CD4-positive, CD25-positive, alpha-beta regulatory T cell (primary cell): ENCODE measurements around the gene TTC33. TPM values are rescaled to one million over a fixed set of nuclear protein-coding genes. Genes with fewer than 3 reads are reported as not detected.

ENCODE experiments used
- ATAC-seq, 2 donors: fragments of 150-1000 bp; cut with Tn5 transposase; one replicate each; pipeline ENCODE4 v1.10.0; 2021; ENCODE audit warnings: low read depth in 2 of 2, moderate number of reproducible peaks in 2 of 2, moderate library complexity in 1 of 2
- DNase-seq, 3 donors: peaks; one replicate each; pipeline versions ENCODE4 v3.0.0 to v3.0.0-alpha.2; 2012 to 2022; ENCODE audit warnings: mixed read lengths in 1 of 3
- H3K27ac ChIP-seq: one replicate; pipeline ENCODE4 v1.7.0; 2013; ENCODE audit warnings: mild to moderate bottlenecking, low read length; ENCODE audit not compliant: insufficient read depth, poor library complexity, severe bottlenecking
- H3K27me3 ChIP-seq: one replicate; pipeline ENCODE4 v1.7.0; 2013; ENCODE audit warnings: low read length; ENCODE audit not compliant: control insufficient read depth, insufficient read depth
- H3K36me3 ChIP-seq: one replicate; pipeline ENCODE4 v1.7.0; 2013; ENCODE audit warnings: mild to moderate bottlenecking, low read length, moderate library complexity; ENCODE audit not compliant: control insufficient read depth, insufficient read depth
- H3K4me1 ChIP-seq: 2 replicates; pipeline ENCODE4 v1.7.0; 2013; ENCODE audit warnings: mild to moderate bottlenecking, low read length; ENCODE audit not compliant: insufficient read depth, control insufficient read depth, poor library complexity, severe bottlenecking
- H3K4me3 ChIP-seq: one replicate; pipeline ENCODE4 v1.7.0; 2013; ENCODE audit warnings: low read depth, mild to moderate bottlenecking, low read length, moderate library complexity
- H3K9me3 ChIP-seq, 2 experiments: 1 replicate in 1 of 2; 2 replicates in 1 of 2; pipeline ENCODE4 v1.7.0; 2013; ENCODE audit warnings: low read length in 2 of 2, mild to moderate bottlenecking in 1 of 2, moderate library complexity in 1 of 2; ENCODE audit not compliant: control insufficient read depth in 2 of 2
- H3K27ac Mint-ChIP-seq, 3 donors: one replicate each; pipeline ENCODE4 v1.8.0; 2020 to 2022; ENCODE audit warnings: mild to moderate bottlenecking in 3 of 3, mixed read lengths in 3 of 3, moderate library complexity in 2 of 3
- H3K27me3 Mint-ChIP-seq: one replicate; pipeline ENCODE4 v1.8.0; 2022; ENCODE audit warnings: mild to moderate bottlenecking, mixed read lengths
- H3K36me3 Mint-ChIP-seq: one replicate; pipeline ENCODE4 v1.8.0; 2020; ENCODE audit warnings: mixed read lengths
- H3K4me1 Mint-ChIP-seq, 4 donors: one replicate each; pipeline ENCODE4 v1.8.0; 2020 to 2022; ENCODE audit warnings: mixed read lengths in 4 of 4, mild to moderate bottlenecking in 1 of 4
- H3K4me3 Mint-ChIP-seq, 4 donors: one replicate each; pipeline ENCODE4 v1.8.0; 2020 to 2022; ENCODE audit warnings: mild to moderate bottlenecking in 4 of 4, mixed read lengths in 4 of 4, moderate library complexity in 3 of 4
- H3K9me3 Mint-ChIP-seq, 7 donors: one replicate each; pipeline ENCODE4 v1.8.0; 2020 to 2022; ENCODE audit warnings: mixed read lengths in 7 of 7, mild to moderate bottlenecking in 3 of 7, moderate library complexity in 2 of 7
- polyA plus RNA-seq, 4 donors: library from polyadenylated mRNA; unstranded; fragments of 300-500 nt; fragmentation: Illumina TruSeq; gene quantifications; one replicate each; pipeline ENCODE4 v1.2.3, GENCODE V29; 2021
- total RNA-seq: library from RNA; stranded (reverse); gene quantifications from one replicate; pipeline ENCODE4 v1.2.3, GENCODE V29; 2022

Gene TTC33
- total and polyA plus RNA-seq, 5 donors from 2014 or later: 12.0 to 19.6 (median 16.7) TPM

GRCh38 chr5:40755093-40755406, 711 bp downstream of the TTC33 start:
- no peaks in the 10 kb centered on the region for H3K36me3 ChIP-seq
- Mint-ChIP-seq H3K27ac (no peak overlapping the region), H3K36me3 (peaks cover 19% of the 10 kb centered on the region), H3K4me3 (no peak overlapping the region), H3K4me1 (peaks cover 5 to 31% (median 14%) of the 10 kb centered on the region in 4 donors), H3K9me3 (no peaks in the 10 kb centered on the region), H3K27me3 (no peaks in the 10 kb centered on the region)
- H3K27me3 ChIP-seq: no peaks in the 10 kb centered on the region
- H3K4me1 ChIP-seq: peaks cover 22% of the 10 kb centered on the region
- H3K27ac ChIP-seq: peak overlapping the region; percentile 88
- H3K9me3 ChIP-seq: no peaks in the 10 kb centered on the region
- ATAC-seq: peak; percentile 70 to 72
- H3K4me3 ChIP-seq: peak overlapping the region; percentile 99
- peak; percentile 46 to 82 (median 64) for DNase-seq

DNA sequence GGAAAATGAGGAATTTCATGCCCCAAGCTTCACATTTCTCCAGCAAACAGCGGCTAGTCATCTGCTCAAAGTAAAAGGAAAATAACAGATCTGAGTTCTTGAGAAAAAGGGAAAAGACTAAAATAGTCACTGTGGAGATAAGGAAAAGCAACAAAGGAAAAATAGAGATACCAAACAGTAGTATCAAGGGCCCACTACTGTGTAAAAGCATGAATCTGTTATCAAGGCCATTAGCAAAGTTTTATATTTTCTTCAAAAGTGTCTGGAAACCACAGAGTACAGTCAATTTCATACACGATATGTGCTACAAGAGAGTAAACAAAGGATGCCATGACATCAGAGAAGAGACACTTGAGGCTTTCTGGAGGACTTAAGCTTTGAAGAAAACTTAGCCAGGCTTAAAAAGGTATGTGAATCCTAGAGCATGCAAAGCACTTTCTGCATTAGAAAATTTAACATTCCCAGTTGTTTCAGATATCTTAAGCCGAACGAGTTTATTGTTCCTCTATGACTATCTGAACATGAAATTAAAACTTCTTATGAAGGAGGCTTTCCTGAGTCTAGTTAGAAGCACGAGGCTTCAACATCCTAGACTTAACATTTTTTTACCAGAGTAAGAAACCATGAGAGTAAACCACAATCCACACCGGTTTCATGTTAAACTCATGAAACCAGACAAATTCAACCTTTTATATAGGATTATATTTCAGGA, 1.2 kb downstream of the TTC33 start:
- H3K4me1 ChIP-seq: peaks cover 22% of the 10 kb centered on the region
- no peaks in the 10 kb centered on the region for H3K36me3 ChIP-seq
- Mint-ChIP-seq H3K27me3 (no peaks in the 10 kb centered on the region), H3K9me3 (no peaks in the 10 kb centered on the region), H3K4me3 (no peak overlapping the region), H3K4me1 (peaks cover 5 to 34% (median 14%) of the 10 kb centered on the region in 4 donors), H3K27ac (no peak overlapping the region), H3K36me3 (peaks cover 19% of the 10 kb centered on the region)
- ATAC-seq: peak; percentile 26 to 29
- H3K9me3 ChIP-seq: no peaks in the 10 kb centered on the region
- peak in 2 of 3 donors; percentile 63 to 70 for DNase-seq
- peak overlapping the region; percentile 99 for H3K4me3 ChIP-seq
- H3K27me3 ChIP-seq: no peaks in the 10 kb centered on the region
- peak overlapping the region; percentile 88 for H3K27ac ChIP-seq

DNA sequence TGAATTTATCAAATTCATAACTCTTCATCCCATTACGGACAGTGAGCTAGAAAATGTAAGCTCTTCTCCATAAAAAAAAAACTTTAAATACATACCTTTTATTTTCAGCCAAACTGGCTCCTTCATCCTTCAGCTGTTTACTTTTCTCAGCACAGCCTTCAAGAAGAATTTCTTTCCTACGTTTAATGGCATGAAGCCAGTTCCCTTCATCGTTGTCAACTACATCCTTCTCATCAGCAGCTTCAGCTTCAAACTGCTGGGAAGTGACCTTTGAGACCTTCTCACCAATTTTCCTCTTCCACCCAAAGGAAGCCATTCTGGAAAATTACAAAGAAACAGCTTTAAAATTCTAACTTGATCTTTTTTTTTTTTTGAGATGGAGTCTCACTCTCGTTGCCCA, 9.1 kb downstream of the TTC33 start:
- Histone ChIP-seq H3K27me3 (no peaks in the 10 kb centered on the region), H3K27ac (no peak overlapping the region), H3K4me1 (no peaks in the 10 kb centered on the region), H3K9me3 (no peaks in the 10 kb centered on the region), H3K36me3 (peaks cover 5% of the 10 kb centered on the region), H3K4me3 (no peak overlapping the region)
- no peaks in the 10 kb centered on the region for H3K27me3 Mint-ChIP-seq
- no peak overlapping the region for H3K27ac Mint-ChIP-seq
- no peaks in the 10 kb centered on the region for H3K9me3 Mint-ChIP-seq
- no peak overlapping the region for H3K4me3 Mint-ChIP-seq
- H3K4me1 Mint-ChIP-seq: peaks cover 29 to 47% (median 38%) of the 10 kb centered on the region in 4 donors
- H3K36me3 Mint-ChIP-seq: peaks cover 33% of the 10 kb centered on the region
- no peak for ATAC-seq
- no peak for DNase-seq

DNA sequence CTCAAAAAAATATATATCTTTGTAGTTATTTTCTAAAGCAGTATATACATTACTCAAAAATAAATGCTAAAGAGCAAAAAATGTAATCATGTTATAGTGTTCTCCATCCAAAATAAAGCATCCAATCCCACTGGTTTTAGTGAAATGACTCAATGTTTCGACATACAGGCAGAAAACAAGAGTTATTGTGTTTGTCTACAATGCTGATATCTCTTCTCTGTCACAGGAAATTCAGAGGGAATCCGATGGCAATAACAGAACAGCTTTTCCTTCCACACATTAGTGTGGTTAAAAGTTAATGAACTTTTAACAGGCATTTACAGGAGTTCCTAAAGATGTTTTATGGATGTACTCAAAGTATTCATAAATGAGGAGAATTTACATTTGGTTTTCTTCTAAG, 12.0 kb downstream of the TTC33 start:
- Mint-ChIP-seq H3K9me3 (peaks cover 0 to 14% (median 3%) of the 10 kb centered on the region in 7 donors), H3K36me3 (peaks cover 45% of the 10 kb centered on the region), H3K27ac (no peak overlapping the region), H3K4me1 (peaks cover 23 to 25% (median 24%) of the 10 kb centered on the region in 4 donors), H3K4me3 (no peak overlapping the region), H3K27me3 (no peaks in the 10 kb centered on the region)
- no peak overlapping the region for H3K4me3 ChIP-seq
- ATAC-seq: no peak
- peaks cover 29% of the 10 kb centered on the region for H3K36me3 ChIP-seq
- no peak for DNase-seq
- no peaks in the 10 kb centered on the region for H3K4me1 ChIP-seq
- H3K27ac ChIP-seq: no peak overlapping the region
- H3K9me3 ChIP-seq: no peaks in the 10 kb centered on the region
- no peaks in the 10 kb centered on the region for H3K27me3 ChIP-seq

GRCh38 chr5:40738502-40738901, 17.3 kb downstream of the TTC33 start:
- no peak for DNase-seq
- no peaks in the 10 kb centered on the region for H3K27me3 Mint-ChIP-seq
- ATAC-seq: no peak

DNA sequence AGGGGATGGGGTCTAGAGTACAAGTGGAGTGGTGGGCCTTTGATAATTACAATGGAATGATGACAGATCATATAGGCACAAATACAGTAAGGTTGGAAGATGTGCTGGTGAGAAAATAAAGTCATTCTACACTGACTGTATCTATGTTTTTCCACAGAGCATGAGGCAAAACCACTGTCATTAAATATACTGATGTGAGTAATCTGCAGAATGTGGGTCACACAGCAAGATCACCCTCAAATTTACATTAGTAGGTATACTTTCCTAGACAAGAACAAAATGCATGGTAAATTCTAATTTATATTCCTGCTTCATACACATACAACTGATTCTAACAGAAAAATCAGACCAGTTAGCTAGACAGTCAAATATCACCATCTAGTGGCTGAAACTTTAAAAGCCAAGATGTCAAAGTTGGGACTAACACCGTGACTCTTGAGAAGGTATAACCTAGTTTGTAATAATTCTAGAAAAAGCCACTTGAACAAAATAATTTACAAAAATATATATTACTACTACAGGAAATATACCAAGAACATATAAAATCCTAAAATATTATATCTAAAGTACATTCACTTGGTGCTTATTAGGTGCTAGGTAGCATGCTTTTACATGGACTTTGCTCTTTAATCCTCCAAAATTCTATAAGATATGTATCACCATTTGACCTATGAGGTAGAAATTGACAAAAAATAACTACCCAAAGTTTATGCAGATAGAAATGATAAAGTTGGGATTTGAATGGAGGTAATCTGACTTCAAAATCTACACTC, 19.5 kb downstream of the TTC33 start:
- Mint-ChIP-seq H3K27ac (no peak overlapping the region), H3K4me1 (peaks cover 21 to 36% (median 22%) of the 10 kb centered on the region in 4 donors), H3K9me3 (peaks cover 0 to 14% (median 3%) of the 10 kb centered on the region in 7 donors), H3K27me3 (no peaks in the 10 kb centered on the region), H3K4me3 (no peak overlapping the region), H3K36me3 (peaks cover 28% of the 10 kb centered on the region)
- Histone ChIP-seq H3K36me3 (peaks cover 23% of the 10 kb centered on the region), H3K4me1 (no peaks in the 10 kb centered on the region), H3K27me3 (no peaks in the 10 kb centered on the region), H3K4me3 (no peak overlapping the region), H3K27ac (no peak overlapping the region), H3K9me3 (no peaks in the 10 kb centered on the region)
- ATAC-seq: peak; percentile 55 to 72
- peak in 2 of 3 donors; percentile 56 to 73 for DNase-seq

More at GRCh38 chr5:40738502-40738901, 17.3 kb downstream of the TTC33 start:
- H3K4me3 ChIP-seq: no peak overlapping the region
- no peaks in the 10 kb centered on the region for H3K27me3 ChIP-seq
- H3K36me3 Mint-ChIP-seq: peaks cover 35% of the 10 kb centered on the region
- H3K9me3 ChIP-seq: no peaks in the 10 kb centered on the region
- H3K27ac ChIP-seq: no peak overlapping the region
- no peak overlapping the region for H3K27ac Mint-ChIP-seq
- peaks cover 29% of the 10 kb centered on the region for H3K36me3 ChIP-seq
- peaks cover 0 to 14% (median 3%) of the 10 kb centered on the region in 7 donors for H3K9me3 Mint-ChIP-seq
- peaks cover 17 to 37% (median 25%) of the 10 kb centered on the region in 4 donors for H3K4me1 Mint-ChIP-seq
- H3K4me3 Mint-ChIP-seq: no peak overlapping the region
- H3K4me1 ChIP-seq: no peaks in the 10 kb centered on the region

GRCh38 chr5:40735609-40736008, 20.2 kb downstream of the TTC33 start:
- DNase-seq (no peak), ATAC-seq (no peak)
- H3K4me3 Mint-ChIP-seq: no peak overlapping the region
- peaks cover 0 to 9% (median 0%) of the 10 kb centered on the region in 7 donors for H3K9me3 Mint-ChIP-seq
- Histone ChIP-seq H3K27me3 (no peaks in the 10 kb centered on the region), H3K4me1 (no peaks in the 10 kb centered on the region), H3K27ac (no peak overlapping the region), H3K9me3 (no peaks in the 10 kb centered on the region), H3K4me3 (no peak overlapping the region), H3K36me3 (peaks cover 17% of the 10 kb centered on the region)
- peaks cover 17 to 40% (median 25%) of the 10 kb centered on the region in 4 donors for H3K4me1 Mint-ChIP-seq
- H3K27ac Mint-ChIP-seq: peak overlapping the region in 1 of 3 donors; percentile 1
- peaks cover 24% of the 10 kb centered on the region for H3K36me3 Mint-ChIP-seq
- no peaks in the 10 kb centered on the region for H3K27me3 Mint-ChIP-seq
